Gastrocnemius medialis (tissue), 4 donors: ENCODE measurements around the gene TTPAL. TPM values are rescaled to one million over a fixed set of nuclear protein-coding genes. Genes with fewer than 3 reads are reported as not detected.

Experiments
- ATAC-seq, 2 donors: fragments of 150-250 bp; one replicate each; pipeline ENCODE4 v1.9.1; 2016
- DNase-seq, 2 donors: peaks; one replicate each; pipeline ENCODE4 v3.0.0-alpha.2; 2019
- H3K27ac ChIP-seq, 4 donors: fragments of 200-600 bp; sonication (generic); 1 replicate in 1 of 4; 2 replicates in 3 of 4; pipeline ENCODE4 v1.5.1; 2016 to 2018; ENCODE audit warnings: mild to moderate bottlenecking in 2 of 4, moderate library complexity in 1 of 4
- H3K27me3 ChIP-seq, 3 donors: fragments of 200-600 bp; sonication (generic) in 2 of 3; 1 replicate in 1 of 3; 2 replicates in 2 of 3; pipeline versions ENCODE4 v1.5.1 to v1.6.0; 2016 to 2019; ENCODE audit warnings: mild to moderate bottlenecking in 1 of 3, moderate library complexity in 1 of 3
- H3K36me3 ChIP-seq, 2 donors: fragments of 200-600 bp; sonication (generic) in 1 of 2; one replicate each; pipeline ENCODE4 v1.5.1; 2017 to 2018
- H3K4me1 ChIP-seq, 2 donors: fragments of 200-600 bp; sonication (generic) in 1 of 2; one replicate each; pipeline ENCODE4 v1.5.1; 2016 to 2017; ENCODE audit warnings: mild to moderate bottlenecking in 2 of 2
- H3K4me3 ChIP-seq, 4 donors: fragments of 200-600 bp; sonication (generic) in 3 of 4; 1 replicate in 1 of 4; 2 replicates in 3 of 4; pipeline ENCODE4 v1.5.1; 2016 to 2019; ENCODE audit warnings: mild to moderate bottlenecking in 2 of 4
- H3K9me3 ChIP-seq, 3 donors: fragments of 200-600 bp; sonication (generic) in 2 of 3; 1 replicate in 1 of 3; 2 replicates in 2 of 3; pipeline ENCODE4 v1.5.1; 2016 to 2019
- POLR2A ChIP-seq, 2 donors: fragments of 450-650 bp; IDR thresholded peaks; one replicate each; pipeline ENCODE4 v1.6.1; 2017; ENCODE audit warnings: antibody characterized with exemption in 2 of 2, mild to moderate bottlenecking in 2 of 2, moderate library complexity in 2 of 2
- in situ Hi-C, 4 donors: fragments of 200-750 bp; cut with MboI; loops; one replicate each; pipeline versions ENCODE4 v1.15.0 to v1.8.0; 2017; ENCODE audit warnings: low sequenced_read_pairs in 4 of 4
- intact Hi-C: fragments of 100-400 bp; cut with DNase I; formaldehyde crosslinking; loops from one replicate; pipeline ENCODE4 v1.15.1; 2023; ENCODE audit warnings: low total_unique reads
- total RNA-seq, 4 donors: library from RNA; depleted of rRNA; stranded (reverse); fragments of >200 nt; gene quantifications; one replicate each; pipeline versions ENCODE4 v1.1.0 to v1.2.3, GENCODE V29; 2016
- TF ChIP-seq, protein P1 (sequence below), 5 experiments: fragments of 450-650 bp in 3 of 5; fragments of 200-600 bp in 2 of 5; sonication (generic) in 2 of 5; IDR thresholded peaks in 4 of 5; conservative IDR thresholded peaks in 1 of 5; 1 replicate in 4 of 5; 2 replicates in 1 of 5; pipeline ENCODE4 v1.5.1; 2016 to 2019; ENCODE audit warnings: antibody characterized with exemption in 5 of 5, mild to moderate bottlenecking in 3 of 5, moderate library complexity in 3 of 5

TTPAL gene
- total RNA-seq, 4 donors from 2014 or later = 3.5 to 5.0 (median 4.7) TPM

DNA sequence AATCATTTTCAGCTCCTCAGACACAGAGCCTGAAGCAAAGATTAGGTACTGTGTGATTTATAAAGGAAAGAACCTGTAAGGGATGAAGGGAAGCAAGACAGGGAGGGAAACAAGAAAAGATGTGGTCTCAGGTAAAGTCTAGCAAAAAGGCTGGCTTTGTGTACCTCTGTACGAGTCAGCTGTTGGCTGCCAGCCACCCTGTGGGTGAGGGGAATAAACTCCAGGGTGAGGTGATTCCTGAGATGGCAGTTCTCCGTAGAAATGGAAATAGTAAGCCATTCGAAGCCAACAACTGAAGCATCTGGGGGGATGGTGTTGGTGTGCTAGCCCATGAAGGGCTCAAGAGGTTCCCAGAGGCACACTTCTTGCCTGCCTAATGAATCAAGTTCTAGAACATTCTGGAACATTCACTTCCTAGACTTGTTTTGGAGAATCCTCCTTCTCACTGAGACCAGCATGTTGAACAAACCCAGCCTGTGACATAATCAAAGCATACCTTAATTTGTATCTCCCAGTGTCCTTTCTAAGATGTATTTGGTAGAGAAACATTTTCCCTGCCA is 10.6 kb upstream of the TTPAL start:
- Histone ChIP-seq H3K4me1 (peaks cover 0 to 13% of the 10 kb centered on the region in 2 donors), H3K9me3 (no peaks in the 10 kb centered on the region), H3K27ac (peak overlapping the region; percentile 42 to 88 (median 76)), H3K27me3 (no peaks in the 10 kb centered on the region), H3K4me3 (no peak overlapping the region), H3K36me3 (no peaks in the 10 kb centered on the region)
- in situ Hi-C loops = loop anchor here in 3 of 4 donors (10.0 to 25.0 kb wide), 3 partner anchors 70 to 253 kb away; partner anchors contain the start of gene OSER1 (in 3 of the 3)
- TF ChIP-seq POLR2A (IDR thresholded peaks at IDR 0.05) = no peak
- TF ChIP-seq, protein P1, sequence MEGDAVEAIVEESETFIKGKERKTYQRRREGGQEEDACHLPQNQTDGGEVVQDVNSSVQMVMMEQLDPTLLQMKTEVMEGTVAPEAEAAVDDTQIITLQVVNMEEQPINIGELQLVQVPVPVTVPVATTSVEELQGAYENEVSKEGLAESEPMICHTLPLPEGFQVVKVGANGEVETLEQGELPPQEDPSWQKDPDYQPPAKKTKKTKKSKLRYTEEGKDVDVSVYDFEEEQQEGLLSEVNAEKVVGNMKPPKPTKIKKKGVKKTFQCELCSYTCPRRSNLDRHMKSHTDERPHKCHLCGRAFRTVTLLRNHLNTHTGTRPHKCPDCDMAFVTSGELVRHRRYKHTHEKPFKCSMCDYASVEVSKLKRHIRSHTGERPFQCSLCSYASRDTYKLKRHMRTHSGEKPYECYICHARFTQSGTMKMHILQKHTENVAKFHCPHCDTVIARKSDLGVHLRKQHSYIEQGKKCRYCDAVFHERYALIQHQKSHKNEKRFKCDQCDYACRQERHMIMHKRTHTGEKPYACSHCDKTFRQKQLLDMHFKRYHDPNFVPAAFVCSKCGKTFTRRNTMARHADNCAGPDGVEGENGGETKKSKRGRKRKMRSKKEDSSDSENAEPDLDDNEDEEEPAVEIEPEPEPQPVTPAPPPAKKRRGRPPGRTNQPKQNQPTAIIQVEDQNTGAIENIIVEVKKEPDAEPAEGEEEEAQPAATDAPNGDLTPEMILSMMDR (IDR thresholded peaks at IDR 0.05 in 4 of 5, conservative IDR thresholded peaks at IDR 0.05 in 1 of 5) = no peak
- intact Hi-C loops = loop anchor here (5.0 kb wide), 1 partner anchor 78 kb away; no protein-coding TSS in a partner anchor
- ATAC-seq (no peak), DNase-seq (no peak)

DNA sequence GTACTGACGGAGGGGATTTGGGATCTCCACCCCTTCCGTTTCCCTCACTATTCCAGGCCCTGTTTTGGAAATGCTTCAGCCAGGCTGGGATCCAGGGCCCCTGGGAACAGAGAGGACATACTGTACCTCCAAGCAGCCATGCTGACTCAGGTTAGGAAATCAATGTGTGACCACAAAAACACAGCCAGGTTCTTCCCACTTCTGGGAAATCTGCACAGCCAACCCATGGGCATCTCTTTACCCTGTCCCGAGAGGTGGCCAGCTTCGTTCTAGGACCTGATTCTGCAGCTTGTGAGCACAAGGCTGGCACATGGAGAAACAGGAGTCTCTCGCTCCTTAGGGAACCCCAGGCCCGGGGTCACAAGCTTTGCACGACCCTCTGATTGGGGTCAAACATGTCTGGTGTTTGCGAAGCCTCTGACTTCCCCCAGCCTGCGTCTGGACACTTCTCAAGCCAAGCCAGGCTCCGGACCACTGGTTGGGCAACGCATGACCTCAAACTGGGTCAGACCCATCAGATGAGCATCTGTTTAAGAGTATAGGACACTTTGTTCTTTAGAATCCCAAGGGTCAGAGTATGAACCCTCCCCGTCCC is 8.3 kb upstream of the TTPAL start:
- H3K9me3 ChIP-seq = no peaks in the 10 kb centered on the region
- peaks cover 0 to 13% of the 10 kb centered on the region in 2 donors for H3K4me1 ChIP-seq
- DNase-seq (peak; percentile 77 to 91), ATAC-seq (peak; percentile 86 to 88)
- in situ Hi-C loops (loop anchor here in 3 of 4 donors (10.0 to 25.0 kb wide), 3 partner anchors 73 to 255 kb away; partner anchors contain the start of gene OSER1 (in 3 of the 3)), intact Hi-C loops (loop anchor here (2.0 to 5.0 kb wide), 2 partner anchors 55 to 80 kb away; partner anchors contain the start of gene SERINC3)
- H3K4me3 ChIP-seq = no peak overlapping the region
- peak overlapping the region; percentile 60 to 88 (median 76) for H3K27ac ChIP-seq
- no peaks in the 10 kb centered on the region for H3K36me3 ChIP-seq
- H3K27me3 ChIP-seq = no peaks in the 10 kb centered on the region
- TF ChIP-seq POLR2A (IDR thresholded peaks at IDR 0.05) = no peak
- TF ChIP-seq, protein P1 (IDR thresholded peaks at IDR 0.05 in 4 of 5, conservative IDR thresholded peaks at IDR 0.05 in 1 of 5) = no peak

- in situ Hi-C loops = loop anchor here in 3 of 4 donors (10.0 to 25.0 kb wide), 3 partner anchors 73 to 256 kb away; partner anchors contain the start of gene OSER1 (in 3 of the 3)
- Histone ChIP-seq H3K27me3 (no peaks in the 10 kb centered on the region), H3K9me3 (no peaks in the 10 kb centered on the region), H3K36me3 (no peaks in the 10 kb centered on the region), H3K4me3 (no peak overlapping the region), H3K27ac (peak overlapping the region; percentile 60 to 88 (median 76)), H3K4me1 (peaks cover 0 to 13% of the 10 kb centered on the region in 2 donors)
- ATAC-seq (peak in 1 of 2 donors; percentile 5), DNase-seq (peak in 1 of 2 donors; percentile 48)
- TF ChIP-seq POLR2A (IDR thresholded peaks at IDR 0.05) = no peak
- TF ChIP-seq, protein P1 (IDR thresholded peaks at IDR 0.05 in 4 of 5, conservative IDR thresholded peaks at IDR 0.05 in 1 of 5) = no peak
- intact Hi-C loops = loop anchor here (5.0 kb wide), 1 partner anchor 81 kb away; no protein-coding TSS in a partner anchor
These were observed 7.5 kb upstream of the TTPAL start for GRCh38 chr20:44468044-44468782.

- TF ChIP-seq, protein P1 (IDR thresholded peaks at IDR 0.05 in 4 of 5, conservative IDR thresholded peaks at IDR 0.05 in 1 of 5) = no peak
- no peak for TF ChIP-seq POLR2A (IDR thresholded peaks at IDR 0.05)
- Histone ChIP-seq H3K27me3 (no peaks in the 10 kb centered on the region), H3K4me3 (no peak overlapping the region), H3K27ac (no peak overlapping the region), H3K36me3 (no peaks in the 10 kb centered on the region), H3K9me3 (no peaks in the 10 kb centered on the region), H3K4me1 (peaks cover 4 to 16% of the 10 kb centered on the region in 2 donors)
- no peak for ATAC-seq
- DNase-seq = peak in 1 of 2 donors; percentile 44
- in situ Hi-C loops = loop anchor here (10.0 to 25.0 kb wide), 3 partner anchors 134 to 258 kb away; partner anchors contain the start of gene OSER1 (in 4 of the 4)
- intact Hi-C loops = no loop called here
These were observed 5.3 kb upstream of the TTPAL start for GRCh38 chr20:44470327-44470726.
